WTC11 (cell line): ENCODE results near the gene CAGE1.

Experiments used
- AFF4 ChIP-seq: sonication (generic); formaldehyde crosslinking; IDR thresholded peaks from 2 replicates; pipeline ENCODE4 v1.8.1; 2023; ENCODE audit warnings: mild to moderate bottlenecking, missing genetic modification reagents, borderline replicate concordance
- MAX ChIP-seq: sonication (generic); formaldehyde crosslinking; IDR thresholded peaks from 2 replicates; pipeline ENCODE4 v1.8.0; 2022; ENCODE audit warnings: mild to moderate bottlenecking, missing genetic modification reagents
- TP53 ChIP-seq: sonication (generic); formaldehyde crosslinking; IDR thresholded peaks from 2 replicates; pipeline ENCODE4 v1.8.1; 2023; ENCODE audit warnings: mild to moderate bottlenecking, missing genetic modification reagents
- TF ChIP-seq, protein P1 (sequence below): sonication (generic); formaldehyde crosslinking; IDR thresholded peaks from 2 replicates; pipeline ENCODE4 v1.8.1; 2023; ENCODE audit warnings: mild to moderate bottlenecking, missing genetic modification reagents, moderate library complexity

DNA sequence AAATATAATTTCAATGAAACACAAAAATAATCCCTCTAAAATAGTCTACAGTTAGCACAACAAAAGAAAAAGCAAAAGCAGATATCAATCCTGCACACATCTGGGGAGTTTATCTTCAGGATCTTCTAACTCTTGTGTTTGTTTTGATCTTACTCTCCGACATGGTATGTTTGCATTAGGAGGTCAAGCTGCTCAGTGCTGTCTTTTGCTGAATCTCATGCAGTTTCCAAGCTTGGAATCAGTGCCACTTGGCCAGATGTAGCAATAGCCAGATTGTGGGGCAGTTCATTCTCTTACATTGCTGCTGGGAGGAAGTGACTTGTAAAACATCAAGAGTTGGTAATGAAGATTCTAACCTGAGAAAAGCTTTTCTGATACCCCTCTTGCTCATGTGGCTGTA lies 29.5 kb upstream of the CAGE1 start:
- TF ChIP-seq TP53 (CRISPR knock-in tag) (no peak), MAX (no peak), AFF4 (CRISPR knock-in tag) (no peak)
- TF ChIP-seq, protein P1, sequence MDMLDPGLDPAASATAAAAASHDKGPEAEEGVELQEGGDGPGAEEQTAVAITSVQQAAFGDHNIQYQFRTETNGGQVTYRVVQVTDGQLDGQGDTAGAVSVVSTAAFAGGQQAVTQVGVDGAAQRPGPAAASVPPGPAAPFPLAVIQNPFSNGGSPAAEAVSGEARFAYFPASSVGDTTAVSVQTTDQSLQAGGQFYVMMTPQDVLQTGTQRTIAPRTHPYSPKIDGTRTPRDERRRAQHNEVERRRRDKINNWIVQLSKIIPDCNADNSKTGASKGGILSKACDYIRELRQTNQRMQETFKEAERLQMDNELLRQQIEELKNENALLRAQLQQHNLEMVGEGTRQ (CRISPR knock-in tag): no peak
